ENCODE data around the gene TMEM86B. TPM values are rescaled to one million over a fixed set of nuclear protein-coding genes. Genes with fewer than 3 reads are reported as not detected.

TMEM86B gene
- total RNA-seq, 6 donors from 2014 or later = 2.0 to 10.5 (median 4.8) TPM

- TF ChIP-seq EP300 (IDR thresholded peaks at IDR 0.05) = no peak
- no peak for TF ChIP-seq POLR2AphosphoS5 (IDR thresholded peaks at IDR 0.05)
- TF ChIP-seq CTCF (IDR thresholded peaks at IDR 0.05) = no peak
- no peak for TF ChIP-seq POLR2A (IDR thresholded peaks at IDR 0.05)
- Histone ChIP-seq H3K27ac (no peak within 1 kb of the TSS), H3K27me3 (peaks cover 0 to 64% (median 38%) of the 10 kb centered on the region in 4 donors), H3K9me3 (peaks cover 0 to 3% (median 0%) of the 10 kb centered on the region in 4 donors), H3K4me3 (peak within 1 kb of the TSS in 3 of 4 donors; percentile 19 to 37 (median 24)), H3K4me1 (peaks cover 10 to 17% (median 14%) of the 10 kb centered on the region in 4 donors), H3K36me3 (no peaks in the 10 kb centered on the region)
- DNase-seq (peak in 1 of 2 donors; percentile 91), ATAC-seq (ENCODE audit: low FRiP score in 2 of 2) (peak; percentile 63 to 83)
- WGBS, 2 donors = 3 to 5% methylated on average over 28 to 36 of the region's 68 CpGs
Observed at GRCh38 chr19:55179606-55180484, 48.7 kb downstream of the TMEM86B start, which contains the start of gene SYT5. SYT5 (minus strand) TSS chr19:55180289; CDS start chr19:55179041, 1,248 bp downstream.

GRCh38 chr19:55178781-55179599, 49.6 kb downstream of the TMEM86B start:
- H3K27ac ChIP-seq = no peak overlapping the region
- DNase-seq (peak; percentile 45 to 91), ATAC-seq (ENCODE audit: low FRiP score in 2 of 2) (peak in 1 of 2 donors; percentile 76)
- H3K36me3 ChIP-seq = no peaks in the 10 kb centered on the region
- WGBS, 2 donors = 6 to 10% methylated on average over 27 to 54 of the region's 61 CpGs
- H3K9me3 ChIP-seq = peaks cover 0 to 3% (median 0%) of the 10 kb centered on the region in 4 donors
- H3K27me3 ChIP-seq = peaks cover 0 to 73% (median 45%) of the 10 kb centered on the region in 4 donors
- H3K4me3 ChIP-seq = peak overlapping the region in 3 of 4 donors; percentile 19 to 37 (median 24)
- H3K4me1 ChIP-seq = peaks cover 10 to 21% (median 16%) of the 10 kb centered on the region in 4 donors
- TF ChIP-seq EP300 (IDR thresholded peaks at IDR 0.05) = no peak
- TF ChIP-seq POLR2AphosphoS5 (IDR thresholded peaks at IDR 0.05) = no peak
- TF ChIP-seq POLR2A (IDR thresholded peaks at IDR 0.05) = no peak
- TF ChIP-seq CTCF (IDR thresholded peaks at IDR 0.05) = no peak

Small RNAs within 50 kb of the gene (small RNA-seq; reads per million reads assigned to genes)
- gene MIR6802 (0 to 0.07 (median 0.03) reads per million in 4 donors), gene MIR6803 (0.12 to 0.43 (median 0.30) reads per million in 4 donors), gene MIR6804 (0 to 0.18 (median 0.05) reads per million in 4 donors)

Other genes with a start within 250 kb of the TMEM86B start
- 1 to 10 TPM in 2 of 6 donors, under 1 TPM in 3, not detected in 1; 0.26 to 6.3 (median 0.98) TPM for gene GP6, start 190.5 kb downstream of the TMEM86B start, total RNA-seq
- 10 to 100 TPM; 24.0 to 72.3 (median 28.1) TPM for gene RDH13, start 165.6 kb downstream of the TMEM86B start, total RNA-seq
- gene EPS8L1, start 152.9 kb downstream of the TMEM86B start, total RNA-seq = 10 to 100 TPM; 30.2 to 55.7 (median 43.3) TPM
- 100 to 1,000 TPM in 5 of 6 donors, 10 to 100 TPM in 1; 99.6 to 369 (median 158) TPM for gene PPP1R12C, start 111.1 kb downstream of the TMEM86B start, total RNA-seq
- gene TNNT1, start 79.6 kb downstream of the TMEM86B start, total RNA-seq = 10 to 100 TPM in 1 of 6 donors, 1 to 10 TPM in 4, not detected in 1; 1.3 to 31.2 (median 2.4) TPM
- gene TNNI3, start 71.0 kb downstream of the TMEM86B start, total RNA-seq = 10 to 100 TPM in 2 of 6 donors, 1 to 10 TPM in 4; 1.0 to 14.6 (median 5.9) TPM
- 10 to 100 TPM in 4 of 6 donors, 1 to 10 TPM in 2; 4.2 to 27.4 (median 18.3) TPM for gene DNAAF3, start 62.1 kb downstream of the TMEM86B start, total RNA-seq
- gene SYT5, start 48.5 kb downstream of the TMEM86B start, total RNA-seq = under 1 TPM in 2 of 6 donors, not detected in 4; 0.11 to 0.91 TPM
- gene PTPRH, start 19.3 kb downstream of the TMEM86B start, total RNA-seq = 1 to 10 TPM in 1 of 6 donors, under 1 TPM in 4, not detected in 1; 0.30 to 3.1 (median 0.67) TPM
- gene PPP6R1, start 30.3 kb upstream of the TMEM86B start, total RNA-seq = 100 to 1,000 TPM in 1 of 6 donors, 10 to 100 TPM in 5; 49.0 to 104 (median 76.7) TPM
- gene HSPBP1, start 51.3 kb upstream of the TMEM86B start, total RNA-seq = 10 to 100 TPM; 21.0 to 34.6 (median 30.1) TPM
- 1 to 10 TPM in 5 of 6 donors, not detected in 1; 1.0 to 2.7 (median 1.1) TPM for gene BRSK1, start 55.2 kb upstream of the TMEM86B start, total RNA-seq
- 10 to 100 TPM in 5 of 6 donors, 1 to 10 TPM in 1; 8.2 to 67.7 (median 29.7) TPM for gene TMEM150B, start 96.6 kb upstream of the TMEM86B start, total RNA-seq
- gene KMT5C, start 111.1 kb upstream of the TMEM86B start, total RNA-seq = 100 to 1,000 TPM in 1 of 6 donors, 10 to 100 TPM in 4, 1 to 10 TPM in 1; 9.1 to 111 (median 15.6) TPM
- gene COX6B2, start 126.0 kb upstream of the TMEM86B start, total RNA-seq = under 1 TPM in 1 of 6 donors, not detected in 5; 0.20 TPM
- not detected for gene GARIN5B, start 134.5 kb upstream of the TMEM86B start, total RNA-seq
- under 1 TPM in 2 of 6 donors, not detected in 4; 0.20 to 0.34 TPM for gene IL11, start 141.7 kb upstream of the TMEM86B start, total RNA-seq
- gene TMEM190, start 148.1 kb upstream of the TMEM86B start, total RNA-seq = 10 to 100 TPM in 4 of 6 donors, 1 to 10 TPM in 1, under 1 TPM in 1; 0.92 to 48.6 (median 20.9) TPM
- 10 to 100 TPM; 22.0 to 54.6 (median 36.0) TPM for gene TMEM238, start 155.5 kb upstream of the TMEM86B start, total RNA-seq
- gene RPL28, start 157.2 kb upstream of the TMEM86B start, total RNA-seq = 1,000 to 10,000 TPM in 2 of 6 donors, 100 to 1,000 TPM in 4; 308 to 1,892 (median 534) TPM
- gene UBE2S, start 179.0 kb upstream of the TMEM86B start, total RNA-seq = 10 to 100 TPM in 5 of 6 donors, 1 to 10 TPM in 1; 6.5 to 31.6 (median 19.0) TPM
- not detected for gene SHISA7, start 214.5 kb upstream of the TMEM86B start, total RNA-seq
- gene ISOC2, start 232.9 kb upstream of the TMEM86B start, total RNA-seq = 10 to 100 TPM in 5 of 6 donors, 1 to 10 TPM in 1; 4.2 to 44.8 (median 36.7) TPM
- not detected for gene C19orf85, start 236.0 kb upstream of the TMEM86B start, total RNA-seq
- gene ZNF628, start 247.9 kb upstream of the TMEM86B start, total RNA-seq = 10 to 100 TPM in 5 of 6 donors, 1 to 10 TPM in 1; 9.9 to 32.1 (median 12.4) TPM